GM21390 (cell line): ENCODE measurements around the gene PRKCG.

ENCODE experiments used
- ATAC-seq: cut with Tn5 transposase; IDR thresholded peaks from one replicate; pipeline ENCODE4 v1.9.1; 2021; ENCODE audit not compliant: unreplicated experiment

The PRKCG gene

DNA sequence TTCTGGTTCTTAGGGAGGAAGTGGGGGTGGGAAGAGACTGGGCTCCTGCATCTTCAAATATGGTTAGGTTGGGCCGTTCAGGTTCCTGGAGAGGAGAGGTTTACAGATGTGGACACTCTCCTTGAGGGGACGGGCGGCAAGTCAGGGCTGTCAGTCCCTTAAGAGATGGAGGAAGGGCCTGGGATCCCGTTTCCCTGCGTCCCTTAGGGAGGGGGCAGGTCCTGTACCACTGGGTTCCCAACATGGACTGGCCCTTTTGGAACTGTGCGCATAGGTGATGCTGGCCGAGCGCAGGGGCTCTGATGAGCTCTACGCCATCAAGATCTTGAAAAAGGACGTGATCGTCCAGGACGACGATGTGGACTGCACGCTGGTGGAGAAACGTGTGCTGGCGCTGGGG lies 16.2 kb downstream of the PRKCG start:
- no peak for ATAC-seq

DNA sequence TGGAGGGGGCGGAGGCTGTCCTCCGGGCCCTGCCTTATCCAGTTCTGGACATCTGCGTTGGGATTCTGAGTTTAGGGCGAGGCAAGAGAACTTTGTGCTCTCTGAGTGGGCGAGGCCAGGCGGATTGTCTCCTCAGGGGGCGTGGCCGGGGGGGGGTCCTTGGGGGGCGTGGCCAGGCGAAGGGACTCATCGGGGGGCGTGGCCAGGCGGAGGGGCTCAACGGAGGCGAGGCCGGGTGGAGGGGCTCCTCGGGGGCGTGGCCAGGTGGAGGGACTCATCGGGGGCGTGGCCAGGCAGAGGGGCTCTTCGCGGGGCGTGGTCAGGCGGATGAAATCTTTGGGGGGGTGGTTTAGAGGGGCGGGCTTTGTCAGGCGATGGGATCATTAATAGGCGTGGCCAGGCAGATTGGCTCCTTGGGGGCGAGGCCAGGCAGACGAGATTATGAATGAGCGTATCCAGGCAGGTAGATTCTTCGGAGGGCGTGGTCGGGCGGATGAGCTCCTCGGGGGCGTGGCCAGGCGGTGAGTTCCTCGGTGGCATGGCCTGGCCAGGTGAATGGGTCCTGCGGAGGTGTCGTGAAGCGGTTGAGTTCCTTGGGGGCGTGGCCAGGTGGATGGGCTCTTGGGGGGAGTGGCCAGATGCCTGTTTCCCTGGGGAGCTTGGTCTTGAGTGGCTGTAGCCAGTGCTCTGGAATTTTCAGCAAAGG lies 16.8 kb downstream of the PRKCG start:
- ATAC-seq, result no peak

DNA sequence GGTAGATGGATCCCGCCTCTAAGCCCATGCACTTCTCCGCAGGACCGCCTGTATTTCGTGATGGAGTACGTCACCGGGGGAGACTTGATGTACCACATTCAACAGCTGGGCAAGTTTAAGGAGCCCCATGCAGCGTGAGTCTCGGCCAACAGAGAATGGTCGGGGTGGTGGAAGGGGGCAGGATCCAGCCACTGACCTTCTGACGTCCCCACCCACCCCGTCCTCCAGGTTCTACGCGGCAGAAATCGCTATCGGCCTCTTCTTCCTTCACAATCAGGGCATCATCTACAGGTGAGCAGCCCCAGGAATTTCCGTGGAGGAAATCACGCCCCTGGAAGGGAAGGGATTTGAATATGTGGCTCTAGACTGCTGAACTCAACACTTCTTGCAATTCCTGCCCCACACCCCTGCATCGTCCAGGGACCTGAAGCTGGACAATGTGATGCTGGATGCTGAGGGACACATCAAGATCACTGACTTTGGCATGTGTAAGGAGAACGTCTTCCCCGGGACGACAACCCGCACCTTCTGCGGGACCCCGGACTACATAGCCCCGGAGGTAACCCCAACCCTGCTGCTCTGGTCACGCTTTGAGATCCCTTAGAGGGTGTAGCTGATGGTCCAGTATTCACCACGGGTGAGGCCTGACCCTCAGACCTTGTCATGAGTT lies 18.3 kb downstream of the PRKCG start:
- ATAC-seq, result no peak

DNA sequence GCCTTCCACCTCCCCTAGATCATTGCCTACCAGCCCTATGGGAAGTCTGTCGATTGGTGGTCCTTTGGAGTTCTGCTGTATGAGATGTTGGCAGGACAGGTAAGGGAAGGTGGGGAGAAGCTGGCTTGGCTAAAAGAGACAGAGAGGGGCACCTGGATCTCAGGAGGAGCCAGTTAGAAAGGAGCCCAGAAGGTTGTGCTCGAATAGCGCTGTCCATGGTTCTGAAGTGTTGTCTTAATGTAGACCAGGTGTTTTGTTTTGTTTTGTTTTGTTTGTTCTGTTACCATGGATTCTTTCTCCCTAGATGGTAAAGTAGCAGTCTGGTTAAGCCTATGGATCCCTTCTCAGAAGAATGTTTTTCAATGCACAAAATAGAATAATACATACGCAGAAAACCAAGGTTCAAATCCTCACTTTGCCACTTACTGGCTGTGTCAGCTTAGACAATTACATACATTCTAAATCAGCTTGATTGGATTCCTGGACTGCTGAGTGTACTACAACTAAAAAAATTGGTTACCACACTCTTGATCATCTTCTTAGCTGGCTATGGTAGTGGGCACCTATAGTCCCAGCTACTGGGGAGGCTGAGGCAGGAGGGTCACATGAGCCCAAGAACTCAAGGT lies 21.2 kb downstream of the PRKCG start:
- no peak for ATAC-seq

DNA sequence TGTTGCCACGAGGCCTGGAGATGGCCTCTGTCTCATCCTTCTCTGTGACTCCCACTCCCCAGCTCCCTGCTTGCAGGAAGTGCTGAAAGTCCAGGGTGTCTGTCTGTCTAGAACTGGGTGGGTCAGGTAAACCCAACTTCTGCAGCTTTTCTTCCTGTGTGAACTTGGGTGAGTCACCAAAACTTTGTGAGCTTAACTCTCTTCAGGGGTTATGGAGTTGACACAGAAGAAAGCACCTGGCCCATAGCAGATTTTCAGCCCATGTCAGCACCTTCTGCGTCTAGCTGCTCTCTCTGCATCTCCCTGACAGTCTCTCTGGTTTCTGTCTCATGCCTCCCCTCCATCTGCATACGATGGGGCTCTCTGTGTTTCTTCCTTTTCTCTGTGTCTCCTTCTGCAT lies 22.9 kb downstream of the PRKCG start:
- no peak for ATAC-seq

DNA sequence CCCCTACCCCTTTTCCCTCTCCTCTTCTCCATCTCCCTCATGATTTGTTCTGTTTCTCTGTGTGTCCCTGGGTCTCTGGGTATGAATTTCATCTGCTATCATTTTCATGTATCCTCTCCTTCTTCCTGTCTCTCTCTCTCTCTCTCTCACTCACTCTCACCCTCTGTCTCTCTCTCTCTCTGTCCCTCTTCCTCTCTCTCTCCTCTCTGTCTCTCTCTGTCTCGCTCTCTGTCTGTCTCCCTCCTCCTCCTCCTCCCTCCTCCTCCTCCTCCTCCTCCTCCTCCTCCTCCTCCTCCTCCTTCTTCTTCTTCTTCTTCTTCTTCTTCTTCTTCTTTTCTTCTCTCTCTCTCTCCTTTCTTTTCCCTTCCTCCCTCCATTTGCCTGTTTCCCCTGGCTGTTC lies 23.8 kb downstream of the PRKCG start:
- ATAC-seq, result no peak

DNA sequence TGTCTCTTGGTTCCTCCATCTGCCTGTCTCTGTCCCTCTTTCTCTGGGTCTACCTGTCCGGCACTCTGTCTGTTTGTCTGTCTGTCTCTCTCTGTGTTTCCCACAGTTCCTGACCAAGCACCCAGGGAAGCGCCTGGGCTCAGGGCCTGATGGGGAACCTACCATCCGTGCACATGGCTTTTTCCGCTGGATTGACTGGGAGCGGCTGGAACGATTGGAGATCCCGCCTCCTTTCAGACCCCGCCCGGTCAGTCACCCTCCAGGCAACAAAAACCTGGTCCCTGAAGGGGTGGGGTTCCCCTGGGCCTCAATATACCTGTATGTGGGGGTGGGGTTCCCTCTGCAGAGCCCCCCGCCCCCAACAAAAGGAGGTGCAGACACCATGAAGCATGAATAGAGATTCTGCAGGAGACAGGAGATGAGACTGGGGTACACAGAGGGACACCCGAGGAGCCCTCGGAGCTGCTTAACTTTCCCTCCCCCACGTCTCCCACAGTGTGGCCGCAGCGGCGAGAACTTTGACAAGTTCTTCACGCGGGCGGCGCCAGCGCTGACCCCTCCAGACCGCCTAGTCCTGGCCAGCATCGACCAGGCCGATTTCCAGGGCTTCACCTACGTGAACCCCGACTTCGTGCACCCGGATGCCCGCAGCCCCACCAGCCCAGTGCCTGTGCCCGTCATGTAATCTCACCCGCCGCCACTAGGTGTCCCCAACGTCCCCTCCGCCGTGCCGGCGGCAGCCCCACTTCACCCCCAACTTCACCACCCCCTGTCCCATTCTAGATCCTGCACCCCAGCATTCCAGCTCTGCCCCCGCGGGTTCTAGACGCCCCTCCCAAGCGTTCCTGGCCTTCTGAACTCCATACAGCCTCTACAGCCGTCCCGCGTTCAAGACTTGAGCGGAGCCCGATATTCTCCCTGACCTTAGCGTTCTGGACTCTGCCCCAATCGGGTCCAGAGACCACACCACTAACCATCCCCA lies 24.5 kb downstream of the PRKCG start:
- ATAC-seq, result no peak

DNA sequence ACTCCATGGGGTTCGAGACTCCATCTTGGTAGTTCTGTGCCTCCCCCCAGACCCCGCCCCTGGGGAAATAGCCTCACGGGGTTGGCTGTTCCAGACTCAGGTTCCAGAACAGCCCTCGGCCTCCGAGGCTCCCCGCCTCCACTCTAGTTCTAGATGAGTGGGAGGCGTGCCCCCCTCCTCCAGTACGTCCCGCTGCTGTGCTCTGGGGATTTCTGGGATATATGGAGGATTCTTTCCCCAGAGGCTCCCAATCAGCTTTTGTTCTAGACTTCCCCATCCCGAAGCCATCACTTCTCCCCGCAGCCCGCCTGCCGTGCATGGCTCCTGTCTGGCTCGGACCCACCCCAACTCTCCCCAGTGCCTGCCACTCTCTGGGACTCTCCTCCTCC lies 25.2 kb downstream of the PRKCG start:
- no peak for ATAC-seq

DNA sequence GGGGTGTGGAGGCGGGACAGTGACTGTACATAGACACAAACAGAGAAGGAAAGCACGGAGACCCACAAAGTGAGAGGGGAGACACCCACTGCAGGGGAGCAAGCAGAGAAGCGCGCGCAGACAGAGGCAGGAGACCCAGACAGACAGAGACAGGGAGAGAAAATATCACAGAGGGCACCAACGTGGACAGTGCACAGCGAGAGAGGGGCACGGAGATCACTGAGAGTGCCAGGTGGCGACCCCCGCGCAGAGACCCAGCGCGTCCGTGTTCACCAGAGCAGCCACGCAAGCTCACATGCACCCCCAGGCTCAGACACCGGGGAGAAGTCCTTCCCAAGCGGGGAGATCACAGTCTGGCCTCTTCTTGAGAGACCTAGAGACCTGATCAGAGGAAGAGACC lies 25.7 kb downstream of the PRKCG start:
- no peak for ATAC-seq

DNA sequence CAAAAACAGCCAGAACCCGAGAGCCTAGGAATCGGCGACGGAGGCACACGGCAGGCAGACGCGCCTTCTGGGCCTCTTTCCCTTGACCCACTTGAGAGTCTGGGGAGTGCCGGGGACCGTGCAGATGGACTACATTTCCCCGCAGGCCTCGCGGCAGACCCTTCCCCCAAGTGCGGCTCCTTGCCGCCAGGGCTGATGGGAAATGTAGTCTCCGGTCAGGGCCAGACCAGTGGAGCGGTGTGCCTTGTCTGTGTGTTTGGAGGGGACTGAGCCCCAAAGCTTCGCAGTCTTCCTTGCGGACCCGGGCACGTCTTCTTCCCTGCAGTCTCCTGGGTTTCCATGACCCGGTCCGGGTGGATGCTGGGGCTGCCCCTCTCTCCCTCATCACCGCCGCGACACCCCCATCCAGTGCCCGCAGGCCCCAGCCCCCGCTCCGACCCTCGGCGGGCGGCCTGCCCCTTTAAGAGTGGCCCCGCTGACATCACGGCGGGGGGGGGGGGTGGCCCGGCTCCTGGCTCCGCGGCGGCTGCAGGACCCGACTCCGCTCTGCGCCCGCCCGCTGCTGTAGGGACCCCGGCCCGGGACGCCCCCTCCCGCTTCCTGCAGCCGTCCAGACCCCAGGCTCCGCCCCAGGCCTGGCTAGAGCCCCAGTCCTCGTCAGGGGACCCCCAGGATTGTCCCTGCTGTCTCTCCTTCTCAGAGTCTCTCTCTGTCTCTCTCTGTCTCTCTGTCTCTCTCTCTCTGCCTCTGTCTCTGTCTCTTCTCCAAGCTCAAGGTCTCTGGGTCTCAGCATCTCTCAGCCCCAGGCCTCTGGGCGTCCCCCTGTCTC lies 26.3 kb downstream of the PRKCG start:
- ATAC-seq, result no peak

DNA sequence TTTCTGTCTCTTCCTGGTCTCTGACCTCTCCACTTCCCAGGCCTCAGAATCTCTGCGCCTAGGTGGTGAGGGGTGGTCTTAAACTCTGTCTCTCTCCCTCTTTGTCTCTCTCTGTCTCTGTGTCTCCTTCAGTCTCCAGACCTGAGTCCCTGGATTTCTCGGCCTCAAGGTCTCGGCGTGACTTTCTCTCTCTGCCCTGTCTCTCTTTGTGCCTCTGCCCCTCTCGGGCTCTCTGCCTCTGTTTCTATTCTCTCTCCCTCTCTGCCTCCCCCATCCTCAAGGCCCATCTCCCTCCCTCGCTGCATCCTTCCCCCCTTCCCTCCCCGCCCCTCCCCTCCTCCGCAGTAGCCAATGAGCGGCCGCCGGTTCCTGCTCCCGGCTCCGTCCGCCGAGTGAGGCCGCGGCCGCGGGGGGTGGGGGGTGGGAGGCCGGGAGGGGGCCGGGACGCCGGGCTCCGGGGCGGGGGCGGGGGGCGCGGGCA lies 27.0 kb downstream of the PRKCG start, which contains the start of gene CACNG7:
Gene CACNG7, plus strand, starts transcription at position 344 of the 481 bp plus-strand sequence. CDS start 3,554 bp downstream, outside the sequence.
- ATAC-seq, result no peak

DNA sequence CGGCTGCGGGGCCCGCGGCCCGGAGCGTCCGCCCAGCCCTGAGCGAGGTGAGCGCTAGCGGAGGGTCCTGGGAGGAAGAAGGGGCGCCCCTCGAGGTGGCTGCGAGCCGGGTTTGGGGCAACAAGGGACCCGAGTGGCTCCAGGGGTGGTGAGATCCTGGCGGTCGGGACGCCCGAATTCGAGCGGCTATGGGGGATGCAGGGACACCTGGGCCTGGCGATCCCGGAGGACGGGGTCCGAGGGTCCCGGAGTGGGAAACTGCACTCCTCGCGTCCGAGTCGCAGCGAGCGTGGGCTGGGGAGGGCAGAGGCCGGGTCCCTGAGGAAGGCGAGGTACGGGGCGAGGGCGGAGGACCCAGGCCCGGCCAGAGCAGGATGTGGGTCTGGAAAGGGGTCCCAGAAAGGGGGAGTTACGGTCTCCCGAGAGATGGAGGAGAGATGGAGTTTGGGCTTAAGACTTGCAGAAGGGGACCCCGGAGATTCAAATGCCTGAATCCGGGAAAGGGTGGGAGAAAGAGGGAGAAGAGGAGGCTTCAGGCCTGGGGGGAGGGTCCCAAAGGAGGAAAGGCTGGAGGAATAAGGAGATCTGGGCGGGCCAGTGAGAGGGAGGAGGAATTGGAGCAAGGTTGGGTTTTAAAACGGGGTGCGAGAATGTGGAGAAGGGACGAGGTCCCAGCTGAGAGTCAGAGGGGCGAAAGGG lies 27.6 kb downstream of the PRKCG start:
- ATAC-seq, result no peak

DNA sequence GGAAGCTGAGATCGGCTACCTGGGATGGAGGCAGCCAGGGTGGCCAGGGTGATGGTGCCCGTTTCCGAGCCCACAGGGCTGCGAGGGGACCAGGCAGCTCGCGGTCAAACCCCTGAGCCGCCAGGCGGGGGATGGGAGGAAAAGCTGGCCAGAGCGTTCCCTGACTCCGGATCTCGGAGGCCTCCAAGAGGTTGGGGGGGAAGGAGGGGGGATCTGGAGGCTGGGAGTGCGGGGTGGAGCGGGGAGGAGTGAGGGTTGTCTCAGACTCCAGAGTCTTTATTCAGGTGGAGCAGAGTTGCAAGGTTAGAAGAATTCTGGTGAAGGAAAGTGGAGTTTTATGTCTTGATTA lies 28.1 kb downstream of the PRKCG start:
- ATAC-seq, result no peak

DNA sequence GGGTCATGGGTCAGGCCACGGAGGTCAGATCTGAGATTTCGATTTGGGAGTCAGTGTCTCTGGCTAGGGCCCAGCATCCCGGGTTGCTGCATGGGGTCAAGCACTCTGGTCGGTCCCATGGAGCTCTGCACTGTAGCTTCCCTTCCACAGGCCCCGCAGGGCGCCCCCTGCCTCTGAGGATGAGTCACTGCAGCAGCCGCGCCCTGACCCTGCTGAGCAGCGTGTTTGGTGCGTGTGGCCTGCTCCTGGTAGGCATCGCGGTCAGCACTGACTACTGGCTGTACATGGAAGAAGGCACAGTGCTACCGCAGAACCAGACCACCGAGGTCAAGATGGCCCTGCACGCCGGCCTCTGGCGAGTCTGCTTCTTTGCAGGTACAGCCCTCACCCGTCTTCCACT lies 30.7 kb downstream of the PRKCG start:
- ATAC-seq, result no peak

DNA sequence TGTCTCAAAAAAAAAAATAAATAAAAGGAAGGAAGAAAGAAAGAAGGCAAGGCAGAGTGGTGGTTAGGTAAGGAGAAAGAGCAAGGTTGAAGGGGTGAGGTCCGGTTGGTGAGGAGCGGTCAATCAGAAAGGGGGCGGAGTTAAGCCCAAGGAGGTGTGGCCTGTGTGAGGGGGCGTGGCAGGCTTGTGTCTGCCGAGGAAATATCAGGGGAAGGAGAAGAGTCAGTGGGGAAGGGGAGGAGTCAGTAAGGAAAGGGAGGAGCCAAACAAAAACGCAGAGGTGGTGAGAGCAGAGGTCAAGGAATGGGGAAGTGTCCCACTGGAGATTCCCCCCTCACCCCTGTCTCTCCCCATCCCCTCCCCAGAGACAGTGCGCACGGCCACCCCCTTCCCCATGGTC lies 33.0 kb downstream of the PRKCG start:
- ATAC-seq, result no peak

DNA sequence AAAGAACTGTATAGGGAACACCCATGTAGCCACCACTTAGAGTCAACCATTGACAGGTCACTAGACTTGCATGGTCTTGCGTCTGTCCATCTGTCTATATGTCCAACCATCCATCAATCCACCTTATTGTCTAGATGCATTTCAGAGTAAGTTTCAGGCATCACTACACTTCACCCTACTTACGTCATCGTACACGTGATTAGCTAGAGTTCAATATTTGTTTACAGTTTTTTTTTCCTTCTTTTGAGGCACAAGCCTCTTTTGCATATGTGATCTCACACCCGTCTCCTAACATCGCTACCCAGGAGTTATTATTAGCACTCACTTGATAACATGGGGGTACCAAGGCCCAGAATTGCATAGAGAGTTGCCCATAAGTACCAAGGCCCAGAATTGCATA lies 34.0 kb downstream of the PRKCG start:
- ATAC-seq, result no peak

DNA sequence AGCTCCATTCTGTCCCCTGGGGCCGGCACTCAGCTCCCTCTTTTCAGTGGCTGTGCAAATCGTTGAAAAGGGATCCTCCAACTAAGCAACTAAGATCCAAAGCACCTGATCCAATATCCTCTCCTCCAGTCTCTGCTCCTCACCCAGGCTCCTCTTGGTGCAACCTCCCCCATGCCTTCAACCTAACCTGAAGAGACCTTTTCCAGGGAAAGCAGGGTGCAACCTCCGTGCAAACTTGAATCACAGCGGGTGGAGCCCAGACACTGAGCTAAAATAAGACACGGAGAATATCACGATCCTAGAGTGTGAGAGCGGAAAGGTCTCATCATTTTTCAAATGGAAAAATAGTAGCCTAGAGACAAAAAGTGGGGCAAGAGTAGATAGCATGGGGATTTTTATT lies 35.4 kb downstream of the PRKCG start:
- no peak for ATAC-seq

DNA sequence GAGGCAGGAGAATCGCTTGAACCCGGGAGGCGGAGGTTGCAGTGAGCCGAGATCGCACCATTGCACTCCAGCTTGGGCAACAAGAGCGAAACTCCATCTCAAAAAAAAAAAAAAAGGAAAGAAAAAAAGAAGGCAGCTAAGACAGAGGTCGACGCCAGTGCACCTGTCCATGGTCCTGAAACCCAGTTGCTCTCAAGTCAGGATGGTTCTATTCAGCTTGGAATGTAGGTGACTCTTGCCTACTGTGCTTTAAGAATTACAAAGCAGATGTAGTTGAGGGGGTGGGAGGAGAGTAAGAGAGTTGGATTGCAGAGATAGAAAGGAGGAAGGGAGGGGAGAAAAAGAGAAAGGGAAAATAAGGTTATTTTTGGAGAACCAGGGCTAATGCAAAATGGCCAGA lies 45.7 kb downstream of the PRKCG start:
- ATAC-seq, result no peak

DNA sequence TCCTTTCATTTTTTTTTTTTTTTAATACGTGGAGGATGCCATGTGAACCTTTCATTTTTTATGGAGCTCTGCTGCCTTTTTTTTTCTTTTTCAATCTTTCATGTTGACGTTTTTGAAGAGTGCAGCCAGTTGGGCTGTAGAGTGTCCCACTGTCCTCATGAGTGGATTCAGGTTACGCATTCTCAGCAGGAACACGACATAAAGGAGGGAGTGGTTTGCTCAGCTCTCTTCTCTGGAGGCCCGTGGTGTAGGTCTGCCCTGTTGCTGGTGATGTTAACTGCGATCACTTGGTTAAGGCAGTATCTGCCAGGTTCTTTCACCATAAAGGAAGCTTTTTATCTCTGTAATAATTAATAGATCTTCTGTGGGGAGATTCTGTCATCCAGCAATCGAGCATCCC lies 54.0 kb downstream of the PRKCG start:
- no peak for ATAC-seq
